GM18858 (cell line): ENCODE measurements around the gene ANKRD63.

ENCODE experiments used
- ATAC-seq: cut with Tn5 transposase; IDR thresholded peaks from one replicate; pipeline ENCODE4 v1.9.1; 2021; ENCODE audit not compliant: unreplicated experiment

ANKRD63 gene

GRCh38 chr15:40282869-40283614 lies at the start of gene ANKRD63:
ANKRD63 (minus strand) TSS chr15:40283064; CDS start chr15:40282586, 478 bp downstream.
- ATAC-seq: no peak

GRCh38 chr15:40332113-40332781 lies 49.4 kb upstream of the ANKRD63 start:
- ATAC-seq: no peak

GRCh38 chr15:40331637-40332036 lies 48.8 kb upstream of the ANKRD63 start:
- no peak for ATAC-seq

GRCh38 chr15:40331026-40331425 lies 48.2 kb upstream of the ANKRD63 start:
- no peak for ATAC-seq

- ATAC-seq: no peak
Observed at GRCh38 chr15:40330368-40330836, 47.5 kb upstream of the ANKRD63 start.

- no peak for ATAC-seq
Observed at GRCh38 chr15:40329804-40330203, 46.9 kb upstream of the ANKRD63 start.

GRCh38 chr15:40328751-40329150 lies 45.9 kb upstream of the ANKRD63 start:
- no peak for ATAC-seq

GRCh38 chr15:40328176-40328575 lies 45.3 kb upstream of the ANKRD63 start:
- no peak for ATAC-seq

- ATAC-seq: no peak
Observed at GRCh38 chr15:40327457-40327856, 44.6 kb upstream of the ANKRD63 start.

- no peak for ATAC-seq
Observed at GRCh38 chr15:40325700-40326099, 42.8 kb upstream of the ANKRD63 start.

- ATAC-seq: no peak
Observed at GRCh38 chr15:40325188-40325587, 42.3 kb upstream of the ANKRD63 start.

- no peak for ATAC-seq
Observed at GRCh38 chr15:40323953-40324937, 41.4 kb upstream of the ANKRD63 start.

- ATAC-seq: peak; percentile 84
Observed at GRCh38 chr15:40323239-40323952, 40.5 kb upstream of the ANKRD63 start, which contains the start of gene INAFM2. INAFM2 (plus strand) TSS chr15:40323692; CDS start chr15:40324056, 364 bp downstream.

GRCh38 chr15:40322531-40323238 lies 39.8 kb upstream of the ANKRD63 start:
- ATAC-seq: no peak

- no peak for ATAC-seq
Observed at GRCh38 chr15:40320931-40321371, 38.1 kb upstream of the ANKRD63 start.

GRCh38 chr15:40320409-40320808 lies 37.5 kb upstream of the ANKRD63 start:
- ATAC-seq: no peak

- ATAC-seq: no peak
Observed at GRCh38 chr15:40317580-40317979, 34.7 kb upstream of the ANKRD63 start.

GRCh38 chr15:40316931-40317330 lies 34.1 kb upstream of the ANKRD63 start:
- ATAC-seq: no peak

- no peak for ATAC-seq
Observed at GRCh38 chr15:40314723-40315276, 31.9 kb upstream of the ANKRD63 start.
